WTC11 (cell line): ENCODE measurements around the gene DDX3Y. TPM values are rescaled to one million over a fixed set of nuclear protein-coding genes. Genes with fewer than 3 reads are reported as not detected.

ENCODE experiments used
- ATAC-seq: fragments of 200-7000 bp; cut with Tn5 transposase; 2 replicates; pipeline ENCODE4 v1.10.0; 2021; ENCODE audit warnings: mild to moderate bottlenecking, moderate library complexity
- CTCF ChIA-PET: fragments of 300-600 bp; sonication (Branson Sonifier 250); formaldehyde crosslinking; loops from one replicate; lab custom pipeline; 2021; ENCODE audit warnings: antibody characterized with exemption; lab: Charles Lee
- POLR2A ChIA-PET: fragments of 350-600 bp; sonication (Branson Sonifier 250); formaldehyde crosslinking; loops from one replicate; lab custom pipeline; 2021; ENCODE audit warnings: antibody characterized with exemption; lab: Charles Lee
- DNase-seq: peaks from one replicate; pipeline ENCODE4 v3.0.0; 2021; ENCODE audit warnings: low spot score
- H3K27ac Mint-ChIP-seq: 2 replicates; pipeline ENCODE4 v1.8.0; 2021; ENCODE audit warnings: mixed read lengths
- H3K27me3 Mint-ChIP-seq: 2 replicates; pipeline ENCODE4 v1.8.0; 2021; ENCODE audit warnings: low read depth, mild to moderate bottlenecking, moderate library complexity, mixed read lengths
- H3K36me3 Mint-ChIP-seq: 2 replicates; pipeline ENCODE4 v1.8.0; 2021; ENCODE audit warnings: mixed read lengths
- H3K4me1 Mint-ChIP-seq: 2 replicates; pipeline ENCODE4 v1.8.0; 2022; ENCODE audit warnings: mixed read lengths
- H3K4me3 Mint-ChIP-seq: 2 replicates; pipeline ENCODE4 v1.8.0; 2021; ENCODE audit warnings: mild to moderate bottlenecking, moderate library complexity, mixed read lengths
- H3K9me3 Mint-ChIP-seq: 2 replicates; pipeline ENCODE4 v1.8.0; 2021; ENCODE audit warnings: mixed read lengths
- CREB1 ChIP-seq: sonication (generic); formaldehyde crosslinking; IDR thresholded peaks from 2 replicates; pipeline ENCODE4 v1.8.0; 2023; ENCODE audit warnings: mild to moderate bottlenecking, missing genetic modification reagents
- EMX1 ChIP-seq: fragments of 250-450 bp; sonication (Bioruptor Pico); IDR thresholded peaks from 2 replicates; pipeline ENCODE4 v1.8.0; 2021; ENCODE audit warnings: mild to moderate bottlenecking
- HMGA2 ChIP-seq: fragments of 250-450 bp; sonication (Bioruptor Pico); IDR thresholded peaks from 2 replicates; pipeline ENCODE4 v1.4.0; 2021; ENCODE audit warnings: mild to moderate bottlenecking, moderate library complexity
- IRF2 ChIP-seq: sonication (generic); formaldehyde crosslinking; IDR thresholded peaks from 2 replicates; pipeline ENCODE4 v1.8.0; 2022; ENCODE audit warnings: low read depth, missing genetic modification reagents, borderline replicate concordance
- NR1H2 ChIP-seq: sonication (generic); formaldehyde crosslinking; IDR thresholded peaks from 2 replicates; pipeline ENCODE4 v1.9.0; 2021; ENCODE audit warnings: mild to moderate bottlenecking, moderate library complexity, missing genetic modification reagents
- NR2C2 ChIP-seq: sonication (generic); formaldehyde crosslinking; IDR thresholded peaks from 2 replicates; pipeline ENCODE4 v1.8.0; 2022; ENCODE audit warnings: mild to moderate bottlenecking, missing genetic modification reagents
- PRRX2 ChIP-seq: fragments of 250-450 bp; sonication (Bioruptor Pico); IDR thresholded peaks from 2 replicates; pipeline ENCODE4 v1.8.0; 2021; ENCODE audit warnings: mild to moderate bottlenecking
- SP1 ChIP-seq: sonication (generic); formaldehyde crosslinking; conservative IDR thresholded peaks from 2 replicates; pipeline ENCODE4 v1.8.1; 2022; ENCODE audit warnings: missing genetic modification reagents
- TCF7 ChIP-seq: sonication (generic); formaldehyde crosslinking; IDR thresholded peaks from 2 replicates; pipeline ENCODE4 v1.8.0; 2022; ENCODE audit warnings: mild to moderate bottlenecking, low read depth, missing genetic modification reagents, moderate library complexity
- ZNF232 ChIP-seq: sonication (generic); formaldehyde crosslinking; IDR thresholded peaks from 2 replicates; pipeline ENCODE4 v1.8.0; 2022; ENCODE audit warnings: mild to moderate bottlenecking, missing genetic modification reagents
- ZNF263 ChIP-seq: sonication (generic); formaldehyde crosslinking; IDR thresholded peaks from 2 replicates; pipeline ENCODE4 v1.8.1; 2022; ENCODE audit warnings: low read depth, mild to moderate bottlenecking, moderate library complexity, missing genetic modification reagents
- total RNA-seq: library from RNA; stranded (reverse); gene quantifications from 3 replicates; pipeline ENCODE4 v1.2.3, GENCODE V29; 2021
- TF ChIP-seq, protein P1 (sequence below): sonication (generic); formaldehyde crosslinking; IDR thresholded peaks from 2 replicates; pipeline ENCODE4 v1.8.1; 2022; ENCODE audit warnings: mild to moderate bottlenecking, moderate library complexity, missing genetic modification reagents
- TF ChIP-seq, protein P2 (sequence below): sonication (generic); formaldehyde crosslinking; IDR thresholded peaks from 2 replicates; pipeline ENCODE4 v1.8.1; 2023; ENCODE audit warnings: mild to moderate bottlenecking, missing genetic modification reagents
- TF ChIP-seq, protein P3 (sequence below): sonication (generic); formaldehyde crosslinking; IDR thresholded peaks from 2 replicates; pipeline ENCODE4 v1.8.0; 2023; ENCODE audit warnings: missing genetic modification reagents, mild to moderate bottlenecking, borderline replicate concordance
- TF ChIP-seq, protein P4 (sequence below): fragments of 200-600 bp; IDR thresholded peaks from 2 replicates; pipeline ENCODE4 v1.8.0; 2022; ENCODE audit warnings: antibody characterized with exemption
- TF ChIP-seq, protein P5 (sequence below): sonication (generic); formaldehyde crosslinking; IDR thresholded peaks from 2 replicates; pipeline ENCODE4 v1.8.1; 2023; ENCODE audit warnings: mild to moderate bottlenecking, missing genetic modification reagents
- TF ChIP-seq, protein P6 (sequence below): sonication (generic); formaldehyde crosslinking; IDR thresholded peaks from 2 replicates; pipeline ENCODE4 v1.8.1; 2022; ENCODE audit warnings: low read depth, missing genetic modification reagents, borderline replicate concordance
- TF ChIP-seq, protein P7 (sequence below): sonication (generic); formaldehyde crosslinking; IDR thresholded peaks from 2 replicates; pipeline ENCODE4 v1.8.0; 2023; ENCODE audit warnings: mild to moderate bottlenecking, missing genetic modification reagents
- TF ChIP-seq, protein P8 (sequence below): sonication (generic); formaldehyde crosslinking; IDR thresholded peaks from 2 replicates; pipeline ENCODE4 v1.8.0; 2022; ENCODE audit warnings: mild to moderate bottlenecking, missing genetic modification reagents

DDX3Y gene
- total RNA-seq, 1 experiment from 2014 or later: 97.5 TPM

DNA sequence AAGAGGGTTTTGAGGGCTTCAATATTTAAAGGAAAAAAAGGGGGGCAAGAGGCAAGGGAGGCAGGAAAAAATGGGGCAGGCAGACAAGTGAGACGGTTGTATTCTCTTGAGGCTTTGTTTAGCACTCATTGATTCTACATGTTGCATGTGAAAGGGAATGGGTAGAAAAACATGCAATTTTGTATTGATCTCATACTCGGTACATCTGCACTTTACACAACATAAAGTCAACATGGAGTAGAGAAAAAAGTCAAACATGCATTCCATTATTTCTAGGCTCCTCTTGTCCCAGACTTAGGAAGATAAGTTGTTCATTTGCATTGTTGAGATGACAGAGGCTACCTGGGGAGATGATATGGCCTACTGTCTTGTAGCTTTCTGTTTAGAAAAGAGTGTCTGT lies 36.7 kb upstream of the DDX3Y start (continued):
- TF ChIP-seq IRF2 (CRISPR knock-in tag) (no peak), EMX1 (CRISPR knock-in tag) (no peak), ZNF263 (no peak), PRRX2 (CRISPR knock-in tag) (no peak), NR1H2 (CRISPR knock-in tag) (no peak), CREB1 (CRISPR knock-in tag) (no peak), NR2C2 (CRISPR knock-in tag) (no peak)
- TF ChIP-seq, protein P1, sequence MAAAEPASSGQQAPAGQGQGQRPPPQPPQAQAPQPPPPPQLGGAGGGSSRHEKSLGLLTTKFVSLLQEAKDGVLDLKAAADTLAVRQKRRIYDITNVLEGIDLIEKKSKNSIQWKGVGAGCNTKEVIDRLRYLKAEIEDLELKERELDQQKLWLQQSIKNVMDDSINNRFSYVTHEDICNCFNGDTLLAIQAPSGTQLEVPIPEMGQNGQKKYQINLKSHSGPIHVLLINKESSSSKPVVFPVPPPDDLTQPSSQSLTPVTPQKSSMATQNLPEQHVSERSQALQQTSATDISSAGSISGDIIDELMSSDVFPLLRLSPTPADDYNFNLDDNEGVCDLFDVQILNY (CRISPR knock-in tag): no peak
- TF ChIP-seq, protein P2, sequence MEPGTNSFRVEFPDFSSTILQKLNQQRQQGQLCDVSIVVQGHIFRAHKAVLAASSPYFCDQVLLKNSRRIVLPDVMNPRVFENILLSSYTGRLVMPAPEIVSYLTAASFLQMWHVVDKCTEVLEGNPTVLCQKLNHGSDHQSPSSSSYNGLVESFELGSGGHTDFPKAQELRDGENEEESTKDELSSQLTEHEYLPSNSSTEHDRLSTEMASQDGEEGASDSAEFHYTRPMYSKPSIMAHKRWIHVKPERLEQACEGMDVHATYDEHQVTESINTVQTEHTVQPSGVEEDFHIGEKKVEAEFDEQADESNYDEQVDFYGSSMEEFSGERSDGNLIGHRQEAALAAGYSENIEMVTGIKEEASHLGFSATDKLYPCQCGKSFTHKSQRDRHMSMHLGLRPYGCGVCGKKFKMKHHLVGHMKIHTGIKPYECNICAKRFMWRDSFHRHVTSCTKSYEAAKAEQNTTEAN (CRISPR knock-in tag): no peak
- TF ChIP-seq, protein P3, sequence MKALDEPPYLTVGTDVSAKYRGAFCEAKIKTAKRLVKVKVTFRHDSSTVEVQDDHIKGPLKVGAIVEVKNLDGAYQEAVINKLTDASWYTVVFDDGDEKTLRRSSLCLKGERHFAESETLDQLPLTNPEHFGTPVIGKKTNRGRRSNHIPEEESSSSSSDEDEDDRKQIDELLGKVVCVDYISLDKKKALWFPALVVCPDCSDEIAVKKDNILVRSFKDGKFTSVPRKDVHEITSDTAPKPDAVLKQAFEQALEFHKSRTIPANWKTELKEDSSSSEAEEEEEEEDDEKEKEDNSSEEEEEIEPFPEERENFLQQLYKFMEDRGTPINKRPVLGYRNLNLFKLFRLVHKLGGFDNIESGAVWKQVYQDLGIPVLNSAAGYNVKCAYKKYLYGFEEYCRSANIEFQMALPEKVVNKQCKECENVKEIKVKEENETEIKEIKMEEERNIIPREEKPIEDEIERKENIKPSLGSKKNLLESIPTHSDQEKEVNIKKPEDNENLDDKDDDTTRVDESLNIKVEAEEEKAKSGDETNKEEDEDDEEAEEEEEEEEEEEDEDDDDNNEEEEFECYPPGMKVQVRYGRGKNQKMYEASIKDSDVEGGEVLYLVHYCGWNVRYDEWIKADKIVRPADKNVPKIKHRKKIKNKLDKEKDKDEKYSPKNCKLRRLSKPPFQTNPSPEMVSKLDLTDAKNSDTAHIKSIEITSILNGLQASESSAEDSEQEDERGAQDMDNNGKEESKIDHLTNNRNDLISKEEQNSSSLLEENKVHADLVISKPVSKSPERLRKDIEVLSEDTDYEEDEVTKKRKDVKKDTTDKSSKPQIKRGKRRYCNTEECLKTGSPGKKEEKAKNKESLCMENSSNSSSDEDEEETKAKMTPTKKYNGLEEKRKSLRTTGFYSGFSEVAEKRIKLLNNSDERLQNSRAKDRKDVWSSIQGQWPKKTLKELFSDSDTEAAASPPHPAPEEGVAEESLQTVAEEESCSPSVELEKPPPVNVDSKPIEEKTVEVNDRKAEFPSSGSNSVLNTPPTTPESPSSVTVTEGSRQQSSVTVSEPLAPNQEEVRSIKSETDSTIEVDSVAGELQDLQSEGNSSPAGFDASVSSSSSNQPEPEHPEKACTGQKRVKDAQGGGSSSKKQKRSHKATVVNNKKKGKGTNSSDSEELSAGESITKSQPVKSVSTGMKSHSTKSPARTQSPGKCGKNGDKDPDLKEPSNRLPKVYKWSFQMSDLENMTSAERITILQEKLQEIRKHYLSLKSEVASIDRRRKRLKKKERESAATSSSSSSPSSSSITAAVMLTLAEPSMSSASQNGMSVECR: no peak

DNA sequence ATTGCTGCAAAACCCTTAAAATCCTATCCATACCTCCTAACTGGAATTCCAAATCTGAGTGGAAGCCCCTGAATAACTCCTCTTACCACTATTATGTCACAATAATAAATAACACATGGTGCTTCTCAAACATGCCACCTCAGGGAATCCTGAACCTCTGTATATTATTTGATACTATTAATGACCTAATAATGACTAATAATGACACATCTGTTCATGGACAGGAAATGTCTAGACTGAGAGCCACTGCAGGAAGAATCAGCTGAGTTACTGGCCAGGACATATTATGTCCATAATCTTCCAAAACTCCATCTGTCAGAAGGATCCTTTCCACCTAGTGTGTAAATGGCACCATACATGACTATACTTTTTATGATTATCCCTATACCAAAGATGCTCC lies 7.7 kb upstream of the DDX3Y start:
- H3K4me3 Mint-ChIP-seq: no peak overlapping the region
- H3K4me1 Mint-ChIP-seq: no peaks in the 10 kb centered on the region
- H3K9me3 Mint-ChIP-seq: peaks cover 8% of the 10 kb centered on the region
- POLR2A ChIA-PET: no interaction called here
- CTCF ChIA-PET: no interaction called here
- H3K27ac Mint-ChIP-seq: no peak overlapping the region
- 0 out of 2 replicates have a peak, but pooled peaks cover under 1% of the 10 kb centered on the region for H3K36me3 Mint-ChIP-seq
- DNase-seq (no peak), ATAC-seq (no peak)
- H3K27me3 Mint-ChIP-seq: no peaks in the 10 kb centered on the region
- TF ChIP-seq, protein P4, sequence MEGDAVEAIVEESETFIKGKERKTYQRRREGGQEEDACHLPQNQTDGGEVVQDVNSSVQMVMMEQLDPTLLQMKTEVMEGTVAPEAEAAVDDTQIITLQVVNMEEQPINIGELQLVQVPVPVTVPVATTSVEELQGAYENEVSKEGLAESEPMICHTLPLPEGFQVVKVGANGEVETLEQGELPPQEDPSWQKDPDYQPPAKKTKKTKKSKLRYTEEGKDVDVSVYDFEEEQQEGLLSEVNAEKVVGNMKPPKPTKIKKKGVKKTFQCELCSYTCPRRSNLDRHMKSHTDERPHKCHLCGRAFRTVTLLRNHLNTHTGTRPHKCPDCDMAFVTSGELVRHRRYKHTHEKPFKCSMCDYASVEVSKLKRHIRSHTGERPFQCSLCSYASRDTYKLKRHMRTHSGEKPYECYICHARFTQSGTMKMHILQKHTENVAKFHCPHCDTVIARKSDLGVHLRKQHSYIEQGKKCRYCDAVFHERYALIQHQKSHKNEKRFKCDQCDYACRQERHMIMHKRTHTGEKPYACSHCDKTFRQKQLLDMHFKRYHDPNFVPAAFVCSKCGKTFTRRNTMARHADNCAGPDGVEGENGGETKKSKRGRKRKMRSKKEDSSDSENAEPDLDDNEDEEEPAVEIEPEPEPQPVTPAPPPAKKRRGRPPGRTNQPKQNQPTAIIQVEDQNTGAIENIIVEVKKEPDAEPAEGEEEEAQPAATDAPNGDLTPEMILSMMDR: no peak
- TF ChIP-seq, protein P5, sequence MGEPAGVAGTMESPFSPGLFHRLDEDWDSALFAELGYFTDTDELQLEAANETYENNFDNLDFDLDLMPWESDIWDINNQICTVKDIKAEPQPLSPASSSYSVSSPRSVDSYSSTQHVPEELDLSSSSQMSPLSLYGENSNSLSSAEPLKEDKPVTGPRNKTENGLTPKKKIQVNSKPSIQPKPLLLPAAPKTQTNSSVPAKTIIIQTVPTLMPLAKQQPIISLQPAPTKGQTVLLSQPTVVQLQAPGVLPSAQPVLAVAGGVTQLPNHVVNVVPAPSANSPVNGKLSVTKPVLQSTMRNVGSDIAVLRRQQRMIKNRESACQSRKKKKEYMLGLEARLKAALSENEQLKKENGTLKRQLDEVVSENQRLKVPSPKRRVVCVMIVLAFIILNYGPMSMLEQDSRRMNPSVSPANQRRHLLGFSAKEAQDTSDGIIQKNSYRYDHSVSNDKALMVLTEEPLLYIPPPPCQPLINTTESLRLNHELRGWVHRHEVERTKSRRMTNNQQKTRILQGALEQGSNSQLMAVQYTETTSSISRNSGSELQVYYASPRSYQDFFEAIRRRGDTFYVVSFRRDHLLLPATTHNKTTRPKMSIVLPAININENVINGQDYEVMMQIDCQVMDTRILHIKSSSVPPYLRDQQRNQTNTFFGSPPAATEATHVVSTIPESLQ (CRISPR knock-in tag): no peak
- no peak for TF ChIP-seq HMGA2 (CRISPR knock-in tag)
- TF ChIP-seq, protein P6, sequence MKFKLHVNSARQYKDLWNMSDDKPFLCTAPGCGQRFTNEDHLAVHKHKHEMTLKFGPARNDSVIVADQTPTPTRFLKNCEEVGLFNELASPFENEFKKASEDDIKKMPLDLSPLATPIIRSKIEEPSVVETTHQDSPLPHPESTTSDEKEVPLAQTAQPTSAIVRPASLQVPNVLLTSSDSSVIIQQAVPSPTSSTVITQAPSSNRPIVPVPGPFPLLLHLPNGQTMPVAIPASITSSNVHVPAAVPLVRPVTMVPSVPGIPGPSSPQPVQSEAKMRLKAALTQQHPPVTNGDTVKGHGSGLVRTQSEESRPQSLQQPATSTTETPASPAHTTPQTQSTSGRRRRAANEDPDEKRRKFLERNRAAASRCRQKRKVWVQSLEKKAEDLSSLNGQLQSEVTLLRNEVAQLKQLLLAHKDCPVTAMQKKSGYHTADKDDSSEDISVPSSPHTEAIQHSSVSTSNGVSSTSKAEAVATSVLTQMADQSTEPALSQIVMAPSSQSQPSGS (CRISPR knock-in tag): no peak
- TF ChIP-seq NR2C2 (CRISPR knock-in tag): no peak
- TF ChIP-seq IRF2 (CRISPR knock-in tag): no peak
- TF ChIP-seq, protein P7, sequence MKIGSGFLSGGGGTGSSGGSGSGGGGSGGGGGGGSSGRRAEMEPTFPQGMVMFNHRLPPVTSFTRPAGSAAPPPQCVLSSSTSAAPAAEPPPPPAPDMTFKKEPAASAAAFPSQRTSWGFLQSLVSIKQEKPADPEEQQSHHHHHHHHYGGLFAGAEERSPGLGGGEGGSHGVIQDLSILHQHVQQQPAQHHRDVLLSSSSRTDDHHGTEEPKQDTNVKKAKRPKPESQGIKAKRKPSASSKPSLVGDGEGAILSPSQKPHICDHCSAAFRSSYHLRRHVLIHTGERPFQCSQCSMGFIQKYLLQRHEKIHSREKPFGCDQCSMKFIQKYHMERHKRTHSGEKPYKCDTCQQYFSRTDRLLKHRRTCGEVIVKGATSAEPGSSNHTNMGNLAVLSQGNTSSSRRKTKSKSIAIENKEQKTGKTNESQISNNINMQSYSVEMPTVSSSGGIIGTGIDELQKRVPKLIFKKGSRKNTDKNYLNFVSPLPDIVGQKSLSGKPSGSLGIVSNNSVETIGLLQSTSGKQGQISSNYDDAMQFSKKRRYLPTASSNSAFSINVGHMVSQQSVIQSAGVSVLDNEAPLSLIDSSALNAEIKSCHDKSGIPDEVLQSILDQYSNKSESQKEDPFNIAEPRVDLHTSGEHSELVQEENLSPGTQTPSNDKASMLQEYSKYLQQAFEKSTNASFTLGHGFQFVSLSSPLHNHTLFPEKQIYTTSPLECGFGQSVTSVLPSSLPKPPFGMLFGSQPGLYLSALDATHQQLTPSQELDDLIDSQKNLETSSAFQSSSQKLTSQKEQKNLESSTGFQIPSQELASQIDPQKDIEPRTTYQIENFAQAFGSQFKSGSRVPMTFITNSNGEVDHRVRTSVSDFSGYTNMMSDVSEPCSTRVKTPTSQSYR (CRISPR knock-in tag): no peak
- TF ChIP-seq, protein P8, sequence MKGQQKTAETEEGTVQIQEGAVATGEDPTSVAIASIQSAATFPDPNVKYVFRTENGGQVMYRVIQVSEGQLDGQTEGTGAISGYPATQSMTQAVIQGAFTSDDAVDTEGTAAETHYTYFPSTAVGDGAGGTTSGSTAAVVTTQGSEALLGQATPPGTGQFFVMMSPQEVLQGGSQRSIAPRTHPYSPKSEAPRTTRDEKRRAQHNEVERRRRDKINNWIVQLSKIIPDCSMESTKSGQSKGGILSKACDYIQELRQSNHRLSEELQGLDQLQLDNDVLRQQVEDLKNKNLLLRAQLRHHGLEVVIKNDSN: no peak
- TF ChIP-seq SP1: no peak
- no peak for TF ChIP-seq TCF7 (CRISPR knock-in tag)
- no peak for TF ChIP-seq ZNF232
